Measurements from ENCODE around the gene IGSF6.
"Not testable (repeated sequence)": the region's sequence is repeated elsewhere in the genome, so short reads cannot be mapped to it uniquely, and the experiment has no call there.

The IGSF6 gene

GRCh38 chr16:21610766-21611165 is 41.6 kb downstream of the IGSF6 start:
- no peak for TF ChIP-seq POLR2A (IDR thresholded peaks at IDR 0.05; ENCODE audit: low read depth, low read length)
- FAIRE-seq (no peak), DNase-seq (ENCODE audit: insufficient read length, low spot score) (no peak)

GRCh38 chr16:21610006-21610544 is 42.3 kb downstream of the IGSF6 start:
- no peak for DNase-seq (ENCODE audit: insufficient read length, low spot score)
- FAIRE-seq: no peak

GRCh38 chr16:21608639-21609328 is 43.6 kb downstream of the IGSF6 start:
- FAIRE-seq: no peak
- no peak for TF ChIP-seq POLR2A (IDR thresholded peaks at IDR 0.05; ENCODE audit: low read depth, low read length)
- DNase-seq (ENCODE audit: insufficient read length, low spot score): no peak

More at GRCh38 chr16:21610006-21610544, 42.3 kb downstream of the IGSF6 start:
- TF ChIP-seq POLR2A (IDR thresholded peaks at IDR 0.05; ENCODE audit: low read depth, low read length): no peak

- not testable (repeated sequence) for DNase-seq (ENCODE audit: insufficient read length, low spot score); FAIRE-seq
Measured at GRCh38 chr16:21605848-21606247, 46.6 kb downstream of the IGSF6 start.

- FAIRE-seq: no peak
- DNase-seq (ENCODE audit: insufficient read length, low spot score): no peak
- TF ChIP-seq POLR2A (IDR thresholded peaks at IDR 0.05; ENCODE audit: low read depth, low read length): no peak
Measured at GRCh38 chr16:21603928-21604327, 48.5 kb downstream of the IGSF6 start.

GRCh38 chr16:21602785-21603184 is 49.6 kb downstream of the IGSF6 start:
- TF ChIP-seq POLR2A (IDR thresholded peaks at IDR 0.05; ENCODE audit: low read depth, low read length): no peak

GRCh38 chr16:21600031-21600773 is 52.2 kb downstream of the IGSF6 start:
- DNase-seq (ENCODE audit: insufficient read length, low spot score): peak; percentile 19
- no peak for TF ChIP-seq POLR2A (IDR thresholded peaks at IDR 0.05; ENCODE audit: low read depth, low read length)
- FAIRE-seq: peak; percentile 45

More at GRCh38 chr16:21602785-21603184, 49.6 kb downstream of the IGSF6 start:
- no peak for DNase-seq (ENCODE audit: insufficient read length, low spot score)
- no peak for FAIRE-seq

- FAIRE-seq: peak; percentile 78
- TF ChIP-seq POLR2A (IDR thresholded peaks at IDR 0.05; ENCODE audit: low read depth, low read length): peak; percentile 85
Measured at GRCh38 chr16:21599122-21600030, 53.0 kb downstream of the IGSF6 start, which contains the start of gene METTL9. Gene METTL9 (plus strand): TSS chr16:21599577. CDS start chr16:21599734, 157 bp downstream.

GRCh38 chr16:21598701-21599121 is 53.7 kb downstream of the IGSF6 start:
- no peak for DNase-seq (ENCODE audit: insufficient read length, low spot score)
- FAIRE-seq: no peak
- no peak for TF ChIP-seq POLR2A (IDR thresholded peaks at IDR 0.05; ENCODE audit: low read depth, low read length)

More at GRCh38 chr16:21599122-21600030, 53.0 kb downstream of the IGSF6 start, which contains the start of gene METTL9:
- peak; percentile 87 for DNase-seq (ENCODE audit: insufficient read length, low spot score)

GRCh38 chr16:21598206-21598605 is 54.2 kb downstream of the IGSF6 start:
- no peak for FAIRE-seq
- DNase-seq (ENCODE audit: insufficient read length, low spot score): no peak
- no peak for TF ChIP-seq POLR2A (IDR thresholded peaks at IDR 0.05; ENCODE audit: low read depth, low read length)

- no peak for TF ChIP-seq POLR2A (IDR thresholded peaks at IDR 0.05; ENCODE audit: low read depth, low read length)
- DNase-seq (ENCODE audit: insufficient read length, low spot score) (no peak), FAIRE-seq (no peak)
Measured at GRCh38 chr16:21597561-21598030, 54.8 kb downstream of the IGSF6 start.

- TF ChIP-seq POLR2A (IDR thresholded peaks at IDR 0.05; ENCODE audit: low read depth, low read length): no peak
- FAIRE-seq (no peak), DNase-seq (ENCODE audit: insufficient read length, low spot score) (no peak)
Measured at GRCh38 chr16:21593530-21594289, 58.7 kb downstream of the IGSF6 start.

GRCh38 chr16:21592191-21592590 is 60.2 kb downstream of the IGSF6 start:
- no peak for TF ChIP-seq POLR2A (IDR thresholded peaks at IDR 0.05; ENCODE audit: low read depth, low read length)
- no peak for DNase-seq (ENCODE audit: insufficient read length, low spot score)
- FAIRE-seq: no peak

Measured in H54 (cell line).